Daoy (cell line): ENCODE results near the gene PPIE. TPM values are rescaled to one million over a fixed set of nuclear protein-coding genes. Genes with fewer than 3 reads are reported as not detected.

ENCODE experiments used
- DNase-seq: peaks from one replicate; pipeline ENCODE4 v3.0.0-alpha.2; 2015; ENCODE audit warnings: low read depth
- total RNA-seq: library from RNA; depleted of rRNA; stranded (reverse); fragments of >200 nt; shearing (Covaris generic); gene quantifications from 2 replicates; pipeline ENCODE4 v1.2.3, GENCODE V29; 2014; rRNA removed

Gene PPIE
- total RNA-seq, 1 experiment from 2014 or later = 42.3 TPM

GRCh38 chr1:39805385-39805784 lies 66.7 kb downstream of the PPIE start:
- DNase-seq = no peak

- no peak for DNase-seq
These were observed 70.3 kb downstream of the PPIE start for GRCh38 chr1:39808784-39809517.

- no peak for DNase-seq
These were observed 74.2 kb downstream of the PPIE start for GRCh38 chr1:39812913-39813312.

Other genes with a start within 250 kb of the PPIE start
- gene BMP8A, start 247.2 kb upstream of the PPIE start, total RNA-seq = not detected in 2 replicates
- gene PABPC4, start 162.1 kb upstream of the PPIE start, total RNA-seq = 97.2 and 113 TPM in 2 replicates
- not detected in 2 replicates for gene HEYL, start 99.2 kb upstream of the PPIE start, total RNA-seq
- not detected in 2 replicates for gene NT5C1A, start 66.8 kb upstream of the PPIE start, total RNA-seq
- 0.03 and 0.29 TPM in 2 replicates for gene HPCAL4, start 47.4 kb upstream of the PPIE start, total RNA-seq
- gene OXCT2, start 32.5 kb downstream of the PPIE start, total RNA-seq = 2.9 and 3.8 TPM in 2 replicates
- gene BMP8B, start 50.0 kb downstream of the PPIE start, total RNA-seq = 0.51 and 0.86 TPM in 2 replicates
- 45.1 and 50.8 TPM in 2 replicates for gene TRIT1, start 144.6 kb downstream of the PPIE start, total RNA-seq
- 1.5 TPM in 2 replicates for gene MYCL, start 163.0 kb downstream of the PPIE start, total RNA-seq
- 12.7 and 12.8 TPM in 2 replicates for gene MFSD2A, start 216.3 kb downstream of the PPIE start, total RNA-seq